ENCODE measurements around the gene LSAMP. TPM values are rescaled to one million over a fixed set of nuclear protein-coding genes. Genes with fewer than 3 reads are reported as not detected.

The LSAMP gene
- total and polyA plus RNA-seq, 2 experiments from 2014 or later: 4.6 to 6.0 TPM

GRCh38 chr3:116067326-116067725, 378.0 kb downstream of the LSAMP start:
- DNase-seq (ENCODE audit: low read depth in 1 of 2, low spot score in 1 of 2): no peak
- Histone ChIP-seq H3K27me3 (no peaks in the 10 kb centered on the region), H3K4me3 (no peak overlapping the region), H3K27ac (no peak overlapping the region), H3K9me3 (ENCODE audit: low read depth) (no peaks in the 10 kb centered on the region), H3K4me1 (ENCODE audit: low read depth) (no peaks in the 10 kb centered on the region), H3K36me3 (no peaks in the 10 kb centered on the region)
- no peak for TF ChIP-seq CTCF (IDR thresholded peaks at IDR 0.05; ENCODE audit: low read depth, low read length)

- Histone ChIP-seq H3K4me1 (ENCODE audit: low read depth) (no peaks in the 10 kb centered on the region), H3K27ac (no peak overlapping the region), H3K36me3 (no peaks in the 10 kb centered on the region), H3K27me3 (no peaks in the 10 kb centered on the region), H3K4me3 (no peak overlapping the region), H3K9me3 (ENCODE audit: low read depth) (no peaks in the 10 kb centered on the region)
- TF ChIP-seq CTCF (IDR thresholded peaks at IDR 0.05; ENCODE audit: low read depth, low read length): no peak
- DNase-seq (ENCODE audit: low read depth in 1 of 2, low spot score in 1 of 2): no peak
Measured at GRCh38 chr3:116065501-116065900, 379.8 kb downstream of the LSAMP start.

GRCh38 chr3:116064646-116065045, 380.6 kb downstream of the LSAMP start:
- H3K27me3 ChIP-seq: no peaks in the 10 kb centered on the region
- no peak for DNase-seq (ENCODE audit: low read depth in 1 of 2, low spot score in 1 of 2)
- H3K4me1 ChIP-seq (ENCODE audit: low read depth): no peaks in the 10 kb centered on the region
- no peaks in the 10 kb centered on the region for H3K9me3 ChIP-seq (ENCODE audit: low read depth)
- no peaks in the 10 kb centered on the region for H3K36me3 ChIP-seq
- TF ChIP-seq CTCF (IDR thresholded peaks at IDR 0.05; ENCODE audit: low read depth, low read length): no peak
- no peak overlapping the region for H3K27ac ChIP-seq
- H3K4me3 ChIP-seq: no peak overlapping the region

GRCh38 chr3:116059421-116060096, 385.7 kb downstream of the LSAMP start:
- Histone ChIP-seq H3K27me3 (no peaks in the 10 kb centered on the region), H3K4me1 (ENCODE audit: low read depth) (peaks cover 3% of the 10 kb centered on the region), H3K27ac (no peak overlapping the region), H3K9me3 (ENCODE audit: low read depth) (no peaks in the 10 kb centered on the region), H3K4me3 (no peak overlapping the region), H3K36me3 (no peaks in the 10 kb centered on the region)
- DNase-seq (ENCODE audit: low read depth in 1 of 2, low spot score in 1 of 2): peak; percentile 17 to 29
- TF ChIP-seq CTCF (IDR thresholded peaks at IDR 0.05; ENCODE audit: low read depth, low read length): no peak

GRCh38 chr3:116058844-116059243, 386.4 kb downstream of the LSAMP start:
- DNase-seq (ENCODE audit: low read depth in 1 of 2, low spot score in 1 of 2): no peak
- Histone ChIP-seq H3K27me3 (no peaks in the 10 kb centered on the region), H3K4me1 (ENCODE audit: low read depth) (peaks cover 3% of the 10 kb centered on the region), H3K27ac (no peak overlapping the region), H3K9me3 (ENCODE audit: low read depth) (no peaks in the 10 kb centered on the region), H3K4me3 (no peak overlapping the region), H3K36me3 (no peaks in the 10 kb centered on the region)
- TF ChIP-seq CTCF (IDR thresholded peaks at IDR 0.05; ENCODE audit: low read depth, low read length): no peak
